Measurements from ENCODE around the gene DLEC1.

DLEC1 gene

GRCh38 chr3:38003371-38003816, 35.6 kb upstream of the DLEC1 start:
- TF ChIP-seq ZFX (IDR thresholded peaks at IDR 0.05) (no peak), CTCF (conservative IDR thresholded peaks at IDR 0.05) (peak; percentile 82)
- H3K27ac ChIP-seq = peak overlapping the region; percentile 4; the same call in 1 of the 2 replicates

- H3K27ac ChIP-seq = no peak overlapping the region; the same call in 1 of the 2 replicates
- TF ChIP-seq ZFX (IDR thresholded peaks at IDR 0.05) = no peak
Measured at GRCh38 chr3:38003817-38004414, 35.1 kb upstream of the DLEC1 start.

GRCh38 chr3:38004415-38005075, 34.5 kb upstream of the DLEC1 start:
- H3K27ac ChIP-seq = no peak overlapping the region; the same call in 1 of the 2 replicates
- TF ChIP-seq CTCF (conservative IDR thresholded peaks at IDR 0.05) (peak; percentile 75), ZFX (IDR thresholded peaks at IDR 0.05) (no peak)

- TF ChIP-seq CTCF (conservative IDR thresholded peaks at IDR 0.05) (no peak), ZFX (IDR thresholded peaks at IDR 0.05) (no peak)
- H3K27ac ChIP-seq = no peak overlapping the region; the same call in 1 of the 2 replicates
Measured at GRCh38 chr3:38005076-38006020, 33.7 kb upstream of the DLEC1 start.

GRCh38 chr3:38006031-38006430, 33.0 kb upstream of the DLEC1 start:
- TF ChIP-seq ZFX (IDR thresholded peaks at IDR 0.05) (no peak), CTCF (conservative IDR thresholded peaks at IDR 0.05) (no peak)
- H3K27ac ChIP-seq = no peak overlapping the region

GRCh38 chr3:38006445-38006995, 32.5 kb upstream of the DLEC1 start:
- no peak for TF ChIP-seq ZFX (IDR thresholded peaks at IDR 0.05)
- TF ChIP-seq CTCF (conservative IDR thresholded peaks at IDR 0.05) = no peak
- H3K27ac ChIP-seq = no peak overlapping the region

GRCh38 chr3:38007754-38008090, 31.3 kb upstream of the DLEC1 start:
- no peak for TF ChIP-seq ZFX (IDR thresholded peaks at IDR 0.05)
- no peak for TF ChIP-seq CTCF (conservative IDR thresholded peaks at IDR 0.05)
- H3K27ac ChIP-seq = no peak overlapping the region
